DMS53 treated with DMSO at 0.1 percent for 48 hours (cell line): ENCODE data around the gene SMAD2.

Source experiments
- DNase-seq: peaks from one replicate; lab custom pipeline; 2025; ENCODE audit not compliant: unreplicated experiment; lab: John Stamatoyannopoulos, UW

The SMAD2 gene

DNA sequence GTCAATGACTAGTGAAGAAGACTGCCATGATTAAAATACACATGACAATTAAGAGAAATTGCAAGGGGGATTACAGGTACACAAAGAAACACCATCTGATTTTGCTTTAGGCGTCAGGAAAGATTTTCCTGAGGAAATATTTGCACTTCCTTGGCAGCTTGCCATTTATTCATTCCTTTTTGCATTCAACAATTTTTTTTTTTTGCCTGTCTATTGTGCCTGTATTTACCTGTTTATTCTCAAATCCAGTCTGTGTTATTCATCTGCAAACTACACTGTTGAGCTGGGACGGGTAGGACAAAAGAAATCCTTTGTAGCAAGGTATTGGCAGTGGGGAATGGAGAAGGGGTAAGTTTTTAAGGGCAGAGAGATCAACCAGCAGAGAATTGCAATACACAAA lies 31.8 kb downstream of the SMAD2 start:
- peak; percentile 68 for DNase-seq

DNA sequence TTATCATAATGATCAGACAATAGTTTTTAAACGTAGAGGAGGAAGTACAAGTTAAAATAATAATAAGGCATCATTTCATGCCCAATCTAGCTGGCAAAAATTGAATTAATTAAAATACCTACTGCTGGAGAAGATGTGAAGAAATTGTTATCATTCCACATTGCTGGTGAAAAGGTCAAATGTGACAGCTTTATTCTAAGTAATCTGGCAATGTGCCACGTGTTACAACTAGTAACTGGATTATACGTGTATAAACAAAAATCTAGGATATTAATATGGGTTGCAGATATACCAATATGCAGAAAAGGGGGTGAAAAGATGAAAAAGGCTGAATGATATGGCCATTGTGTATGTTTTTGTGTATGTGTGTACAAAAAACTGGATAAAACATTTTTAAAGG lies 32.4 kb downstream of the SMAD2 start:
- no peak for DNase-seq

DNA sequence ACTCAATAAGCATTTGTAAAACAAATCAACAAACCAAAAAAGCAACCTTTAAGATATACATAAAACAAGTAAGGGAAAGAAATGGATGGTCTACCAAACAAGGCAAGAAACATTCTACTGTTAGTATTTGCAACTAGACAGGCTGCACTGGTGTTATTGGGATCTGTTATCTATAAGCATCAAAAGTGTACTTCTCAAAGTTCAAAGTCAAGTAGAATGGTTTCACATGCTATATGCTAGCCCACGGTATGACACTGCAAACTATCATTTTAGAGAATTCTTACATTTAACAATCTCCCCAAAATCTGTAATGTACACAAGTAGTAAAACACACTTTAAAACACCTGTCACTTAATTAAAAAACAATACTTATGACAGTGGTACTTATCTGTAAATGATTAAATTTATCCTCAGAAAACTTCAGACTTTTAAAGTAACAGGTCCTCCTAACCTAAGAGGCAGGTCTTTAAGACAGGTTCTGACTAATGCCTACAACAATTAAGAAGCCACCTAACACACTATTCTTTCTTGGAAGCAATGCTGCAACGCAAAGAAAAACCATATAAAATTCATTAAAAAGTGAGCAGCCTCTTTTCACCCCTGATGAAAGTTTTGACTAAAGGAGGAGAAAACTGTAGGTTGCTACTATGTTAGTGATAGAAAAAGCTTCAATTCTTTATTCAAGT lies 34.8 kb downstream of the SMAD2 start:
- no peak for DNase-seq

DNA sequence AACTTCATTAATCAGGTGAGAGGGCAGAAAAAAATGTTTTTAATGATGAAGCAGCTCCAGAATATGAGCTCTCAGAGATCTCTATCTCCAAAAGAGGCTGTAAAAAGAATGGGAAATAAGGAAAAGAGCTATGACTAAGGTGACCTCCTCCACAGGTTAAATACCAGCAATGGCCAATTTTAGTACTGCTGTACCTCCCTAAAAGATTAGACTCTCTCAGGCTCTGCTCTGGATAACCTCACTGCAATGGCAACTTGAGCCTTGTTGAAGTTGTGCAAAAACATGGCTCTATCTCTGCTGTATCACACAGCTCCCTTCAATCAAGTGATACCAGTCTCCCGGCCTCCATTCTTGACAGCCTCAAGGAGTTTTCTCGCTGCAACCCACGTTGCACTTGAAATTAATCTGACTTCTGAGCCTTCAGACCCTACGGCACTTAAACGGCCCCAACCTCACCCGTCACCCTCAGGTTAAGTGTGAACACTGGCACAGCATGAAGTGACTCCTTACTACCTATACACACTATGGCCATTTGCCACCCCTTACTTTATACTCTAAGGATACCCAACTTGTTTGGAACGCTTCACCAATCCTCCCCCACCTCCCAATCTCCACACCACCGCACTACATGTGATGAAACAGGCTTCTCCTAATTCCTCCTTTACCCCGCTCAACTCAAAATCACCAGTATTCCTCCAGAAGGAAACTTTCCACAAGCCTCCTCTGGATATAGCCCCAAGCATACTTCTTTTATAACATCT lies 36.3 kb downstream of the SMAD2 start:
- no peak for DNase-seq

DNA sequence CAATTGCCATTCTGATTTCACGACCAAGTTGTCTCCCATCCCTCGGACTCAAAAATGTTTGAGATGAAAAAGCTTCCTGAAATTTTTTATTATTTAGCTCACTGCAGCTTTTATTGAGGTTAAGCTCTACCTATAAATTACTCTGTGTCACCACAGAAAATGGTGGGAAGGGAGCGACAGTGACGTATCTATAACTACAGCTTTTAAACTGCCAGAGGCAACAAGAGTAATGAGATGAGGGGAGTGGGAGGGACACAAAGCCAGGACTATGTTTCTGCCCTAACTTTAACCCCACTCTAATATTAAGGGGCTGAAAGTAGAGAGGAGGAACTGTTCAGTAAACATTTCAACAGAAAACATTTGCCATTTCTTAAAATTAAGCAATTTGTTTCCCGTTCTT lies 37.4 kb downstream of the SMAD2 start:
- no peak for DNase-seq

DNA sequence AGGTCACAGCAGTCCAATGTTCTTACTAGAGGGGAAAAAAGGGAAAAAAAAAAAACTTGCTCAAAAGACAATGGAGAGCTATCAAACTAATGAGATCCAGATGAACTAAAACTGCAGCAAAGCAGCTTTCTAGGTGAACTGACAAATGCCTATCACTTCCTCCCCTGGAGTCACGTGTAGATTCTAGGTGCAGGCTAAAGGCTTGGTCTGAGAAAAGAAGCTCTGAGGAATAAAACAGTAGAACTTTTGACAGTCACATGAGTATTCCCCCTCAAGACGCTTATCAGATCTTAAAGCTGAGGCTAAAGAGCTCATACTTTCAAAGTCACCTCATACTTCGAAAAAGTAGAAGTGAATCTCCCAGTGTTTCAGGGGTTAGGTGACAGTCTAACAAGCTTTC lies 42.3 kb downstream of the SMAD2 start:
- no peak for DNase-seq

DNA sequence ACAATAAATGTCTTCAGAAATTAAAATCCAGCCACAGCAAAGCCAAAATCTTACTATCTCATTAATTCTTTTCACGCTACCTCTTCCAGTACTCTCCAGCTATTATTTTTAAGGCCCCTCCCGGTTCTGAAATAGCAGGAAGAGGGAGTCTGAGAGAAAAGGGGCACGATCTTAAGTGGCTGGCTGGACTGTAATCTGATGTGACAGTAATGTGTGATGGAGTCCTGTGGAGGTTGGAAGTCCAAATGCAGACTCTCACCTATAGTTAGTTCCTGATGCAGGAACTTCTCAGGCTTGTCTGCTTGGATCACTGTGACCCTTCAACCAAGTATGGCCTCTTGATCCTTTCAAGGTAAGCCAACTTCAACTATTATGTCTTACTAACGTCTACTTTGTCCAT lies 43.2 kb downstream of the SMAD2 start:
- DNase-seq = no peak

DNA sequence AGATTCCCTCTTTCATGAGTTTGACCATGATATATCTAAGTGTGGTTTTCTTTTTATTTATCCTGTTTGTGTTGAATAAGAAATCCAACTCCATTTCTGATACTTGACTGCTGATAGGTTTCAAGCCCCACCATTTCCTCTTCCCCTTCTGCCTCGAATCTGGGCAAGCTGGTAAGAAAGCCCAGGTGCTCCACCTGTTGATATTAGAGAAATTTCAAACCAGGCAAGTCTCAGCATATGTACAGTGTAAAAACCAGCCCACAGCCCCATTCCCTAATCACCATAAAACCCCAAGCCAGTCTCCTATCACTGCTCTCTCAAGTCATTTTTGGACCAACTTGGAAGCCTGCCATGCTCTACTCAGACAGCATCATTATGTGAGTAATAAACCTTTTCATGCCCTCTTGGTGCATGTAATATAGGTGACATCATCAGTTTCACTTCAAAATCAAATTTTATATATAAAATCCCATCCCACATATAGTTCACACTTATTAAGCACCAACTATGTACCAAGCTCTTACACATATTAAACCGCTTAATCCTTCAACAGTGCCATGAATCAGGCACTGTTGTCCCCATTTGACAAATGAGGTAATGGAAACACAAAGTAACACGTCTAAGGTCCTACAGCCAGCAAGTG lies 46.6 kb downstream of the SMAD2 start:
- DNase-seq = no peak

DNA sequence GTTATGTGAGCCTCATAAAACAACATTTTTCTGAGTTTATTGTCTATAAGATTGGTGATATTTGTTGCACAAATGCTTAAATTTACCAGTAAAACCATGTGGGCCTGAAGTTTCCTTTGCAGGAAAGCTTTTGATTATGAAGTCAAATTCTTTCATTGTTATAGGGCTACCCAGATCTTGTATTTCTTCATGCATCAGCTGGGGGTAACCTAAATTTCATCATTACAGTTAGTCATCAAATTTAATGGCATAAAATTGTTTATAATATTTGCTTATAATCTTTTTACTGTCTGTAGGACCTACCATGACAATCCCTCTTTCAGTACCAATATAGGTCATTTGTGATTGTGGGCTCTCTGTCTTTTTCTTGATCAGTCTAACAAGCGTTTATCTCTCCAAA lies 47.8 kb downstream of the SMAD2 start:
- no peak for DNase-seq

DNA sequence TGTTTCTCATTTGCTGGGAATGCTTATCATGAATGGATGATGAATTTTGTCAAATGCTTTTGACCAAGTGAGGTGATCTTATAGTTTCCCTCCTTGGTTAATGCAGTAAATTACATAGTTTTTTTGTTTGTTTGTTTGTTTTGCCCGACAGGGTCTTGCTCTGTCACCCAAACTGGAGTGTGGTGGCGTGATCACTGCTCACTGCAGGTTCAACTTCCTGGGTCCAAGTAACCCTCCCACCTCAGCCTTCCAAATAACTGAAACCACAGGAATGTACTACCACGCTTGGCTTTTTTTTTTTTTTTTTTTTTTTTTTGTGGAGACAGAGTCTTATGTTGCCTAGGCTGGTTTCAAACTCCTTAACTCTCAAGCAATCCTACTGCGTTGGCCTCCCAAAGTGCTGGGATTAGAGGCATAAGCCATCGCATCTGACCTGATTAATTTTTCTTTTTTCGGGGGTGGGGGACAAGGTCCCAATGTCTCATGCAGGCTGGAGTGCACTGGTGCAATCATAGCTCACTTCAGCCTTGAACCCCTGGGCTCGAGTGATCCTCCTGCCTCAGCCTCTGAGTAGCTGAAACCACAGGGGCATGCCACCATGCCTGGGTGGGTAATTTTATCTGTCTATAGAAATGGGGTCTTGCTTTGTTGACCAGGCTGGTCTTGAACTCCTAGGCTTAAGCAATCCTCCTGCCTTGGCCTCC lies 48.6 kb downstream of the SMAD2 start:
- no peak for DNase-seq

DNA sequence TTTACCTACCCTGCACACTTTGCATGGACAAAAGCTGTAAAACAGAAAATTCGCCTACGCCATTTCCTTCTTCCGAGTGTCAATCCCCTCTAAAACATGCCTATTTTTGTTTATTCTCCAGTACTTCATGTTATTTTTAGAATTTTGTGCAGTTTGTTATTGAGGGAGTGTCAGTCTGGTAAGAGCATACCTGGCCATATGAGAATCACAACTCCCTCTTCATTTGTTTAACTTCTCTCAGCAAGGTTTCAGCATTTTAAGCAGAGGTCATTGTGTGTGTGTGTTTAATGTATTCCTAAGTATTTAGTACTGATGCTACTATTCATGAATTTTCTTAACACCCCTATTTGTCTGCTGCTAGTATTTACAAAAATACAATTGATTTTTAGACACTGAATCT lies 49.4 kb downstream of the SMAD2 start:
- DNase-seq = no peak

DNA sequence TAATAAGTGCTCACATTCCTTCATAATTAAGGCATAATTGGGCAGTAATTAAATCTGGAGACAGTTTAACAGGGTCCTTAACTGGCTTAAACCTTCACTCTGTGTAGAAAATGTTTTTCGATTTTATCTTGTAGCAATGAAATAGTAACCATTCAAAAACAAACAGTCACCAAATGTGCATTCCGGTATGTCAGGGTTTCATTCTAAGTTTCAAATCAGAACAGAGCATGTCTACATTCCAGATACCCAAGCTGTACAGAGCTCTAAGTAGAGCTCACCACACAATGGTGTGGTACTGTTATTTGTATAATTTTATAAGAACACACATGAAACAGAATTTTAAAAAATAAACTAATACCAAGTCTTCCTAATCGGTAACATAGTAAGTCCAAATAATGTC lies 52.6 kb downstream of the SMAD2 start:
- no peak for DNase-seq

DNA sequence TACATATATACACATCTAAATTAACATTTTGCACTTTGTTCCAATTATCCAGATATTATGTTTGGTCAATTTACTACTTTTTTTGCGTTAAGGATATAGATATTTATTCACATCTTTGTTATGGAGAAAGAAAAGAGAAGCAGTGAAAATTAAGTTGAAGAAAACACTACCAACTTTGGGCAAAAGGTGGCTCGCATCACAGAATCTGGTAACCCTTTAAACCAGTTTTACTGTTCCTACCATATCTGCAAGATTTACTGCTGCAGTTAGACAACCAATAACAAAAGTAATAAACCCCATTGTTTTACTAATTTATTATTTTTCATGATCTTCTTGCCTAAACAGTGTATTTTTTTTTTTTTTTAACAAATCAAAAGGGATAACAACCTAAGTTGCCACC lies 53.6 kb downstream of the SMAD2 start:
- DNase-seq = no peak

DNA sequence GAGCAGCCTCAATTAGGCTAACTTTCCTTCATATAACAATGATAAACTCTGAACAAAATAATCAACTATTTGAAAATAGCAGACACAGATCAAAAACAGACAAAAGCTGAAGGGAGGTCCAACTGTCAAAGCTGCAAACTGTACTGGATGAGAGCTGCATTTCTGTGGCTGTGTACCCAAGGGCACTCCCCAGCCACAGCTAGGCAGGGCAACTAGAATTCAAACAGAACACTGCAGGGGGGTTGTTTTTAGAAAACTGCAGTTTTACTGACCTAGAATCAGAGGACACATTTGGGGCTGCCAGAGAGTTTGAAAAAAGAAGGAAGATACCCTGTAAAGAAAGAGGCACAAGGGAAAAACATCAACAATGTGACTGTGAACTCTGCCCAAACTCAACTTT lies 56.8 kb downstream of the SMAD2 start:
- DNase-seq = no peak

DNA sequence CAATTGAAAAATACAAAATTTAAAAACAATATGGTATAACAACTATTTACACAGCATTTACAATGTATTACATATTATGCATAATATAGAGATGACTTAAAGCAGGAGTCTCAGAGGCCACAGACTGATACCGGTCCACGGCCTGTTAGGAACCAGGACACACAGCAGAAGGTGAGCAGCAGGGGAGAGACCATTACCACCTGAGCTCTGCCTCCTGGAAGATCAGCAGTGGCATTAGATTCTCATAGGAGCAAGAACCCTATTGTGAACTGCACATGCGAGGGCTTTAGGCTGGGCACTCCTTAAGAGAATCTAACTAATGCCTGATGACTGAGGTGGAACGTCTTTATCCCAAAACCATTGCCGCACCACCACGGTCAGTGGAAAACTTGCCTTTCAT lies 58.0 kb downstream of the SMAD2 start:
- DNase-seq = no peak

DNA sequence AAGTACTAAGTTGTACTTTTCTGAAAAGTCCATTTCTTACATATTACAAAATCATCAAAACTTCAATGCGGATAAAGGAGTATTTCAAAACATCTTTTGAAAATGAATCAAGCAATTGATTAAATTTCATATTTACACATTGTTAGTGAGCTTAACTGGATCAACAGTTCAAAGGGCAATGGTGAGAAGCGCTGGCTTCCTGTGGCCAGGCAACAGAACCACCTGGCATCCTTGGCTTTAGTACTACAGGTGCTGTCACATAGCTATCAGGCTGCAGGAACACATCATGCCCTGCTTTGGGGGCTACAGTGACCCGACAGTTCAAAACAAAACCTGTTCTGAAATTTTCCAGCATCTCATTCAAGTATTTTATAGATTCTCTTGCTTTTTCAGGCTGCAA lies 59.2 kb downstream of the SMAD2 start:
- DNase-seq = no peak

DNA sequence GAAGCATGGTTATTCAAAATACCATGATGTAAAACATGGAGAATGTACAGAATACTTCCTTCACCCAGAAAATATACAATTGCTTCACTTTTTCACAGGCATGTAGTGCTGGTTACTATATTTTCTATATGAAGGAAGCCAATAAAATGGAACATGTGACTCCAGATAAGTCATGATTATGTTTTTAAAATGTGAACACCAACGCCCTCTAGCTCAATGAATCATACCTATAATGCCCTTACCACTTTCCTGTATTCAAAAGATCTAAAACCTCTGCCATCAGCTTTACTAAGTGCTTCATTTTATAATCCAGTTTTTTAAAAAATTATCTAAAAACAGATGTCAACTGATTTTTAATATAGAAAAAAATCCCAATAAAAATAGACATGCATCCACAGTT lies 59.9 kb downstream of the SMAD2 start:
- no peak for DNase-seq

DNA sequence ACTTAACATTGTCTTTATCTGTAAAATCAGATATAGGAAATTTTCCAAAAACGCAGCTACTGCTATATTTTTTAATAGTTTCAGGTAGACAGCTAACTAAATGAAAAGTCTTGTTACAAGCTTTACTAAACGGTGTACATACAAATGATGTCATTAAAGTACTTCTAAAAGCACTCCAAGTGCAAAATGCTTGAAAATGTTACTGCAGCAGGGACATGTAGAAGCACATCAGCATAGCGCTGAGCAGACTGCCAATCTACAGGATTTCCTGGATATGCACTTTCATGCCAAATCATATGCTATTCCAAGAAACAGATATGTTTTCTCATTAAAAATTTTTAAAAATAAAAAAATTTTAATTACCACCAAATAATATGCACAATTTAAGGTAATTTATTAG lies 61.7 kb downstream of the SMAD2 start:
- no peak for DNase-seq

DNA sequence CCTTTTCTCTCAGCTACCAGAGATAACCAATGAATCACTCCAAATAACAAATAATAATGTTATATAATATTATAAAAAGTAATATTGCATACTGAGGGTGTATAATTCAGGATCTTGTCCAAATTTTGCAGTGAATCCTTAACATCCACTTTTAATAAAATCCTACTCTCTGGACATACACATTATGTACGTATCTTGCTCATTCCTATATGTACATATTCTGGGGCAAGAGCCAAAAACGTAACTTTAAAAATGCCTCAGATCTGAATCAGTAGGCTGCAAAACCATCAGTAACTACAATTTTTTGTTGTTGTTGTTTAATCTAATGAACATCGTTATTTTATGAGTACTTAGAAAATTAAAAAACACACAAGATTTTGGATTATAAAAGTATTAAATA lies 65.3 kb downstream of the SMAD2 start:
- no peak for DNase-seq

DNA sequence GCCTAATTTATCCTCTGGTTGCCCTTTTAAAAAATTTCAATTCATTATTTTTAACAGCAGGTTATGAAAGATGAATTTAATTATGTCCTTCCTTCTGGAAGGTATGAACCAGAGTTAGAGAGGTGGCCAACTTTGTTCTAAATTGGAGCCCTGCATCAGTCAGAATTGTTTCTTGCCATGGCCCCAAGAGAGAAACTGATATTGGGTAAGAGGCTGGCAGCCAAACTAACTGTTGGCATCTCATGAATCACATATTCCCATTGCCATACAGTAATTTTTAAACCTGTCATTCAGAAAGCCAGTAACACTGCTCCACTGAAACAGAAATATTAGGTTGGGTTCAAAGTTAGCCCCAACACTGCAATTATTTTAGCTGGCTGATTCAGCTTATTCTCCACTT lies 67.4 kb downstream of the SMAD2 start:
- DNase-seq = no peak

DNA sequence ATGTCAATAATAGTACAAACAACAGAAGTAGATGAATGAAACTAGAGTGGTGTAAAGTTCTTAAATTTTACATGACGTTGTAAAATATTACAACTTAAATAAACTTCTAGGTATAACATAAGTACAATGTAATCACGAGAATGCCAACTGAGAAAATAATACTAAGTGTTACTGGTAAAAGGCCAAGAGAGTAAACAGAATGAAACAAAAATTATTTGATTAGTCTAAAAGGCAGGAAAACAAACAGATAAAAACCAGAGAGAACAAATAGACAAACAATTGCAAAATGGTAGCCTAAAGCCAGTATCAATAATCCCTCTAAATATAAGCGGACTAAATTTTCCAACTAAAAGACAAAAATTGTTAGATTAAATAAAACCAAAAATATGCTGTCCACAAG lies 71.9 kb downstream of the SMAD2 start:
- no peak for DNase-seq

DNA sequence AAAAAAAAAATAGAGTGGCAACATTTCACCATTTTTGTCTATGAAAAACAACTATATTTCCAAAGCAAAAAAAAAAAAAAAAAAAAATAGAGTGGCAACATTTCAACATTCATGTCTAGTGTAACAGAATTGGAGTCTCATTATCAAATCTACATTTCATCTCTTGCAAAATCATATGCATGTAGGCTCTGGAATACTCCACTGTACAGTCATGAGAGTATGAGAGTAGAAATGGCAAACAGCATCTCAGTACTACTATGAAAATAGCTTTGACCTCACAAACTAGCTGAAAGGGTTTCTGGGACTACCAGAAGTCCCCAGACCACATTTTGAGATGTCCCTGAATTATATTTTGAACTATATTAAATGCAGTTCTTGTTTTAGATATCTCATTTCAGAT lies 82.8 kb downstream of the SMAD2 start:
- DNase-seq = no peak
